Activated T-cell treated with anti-CD3 and anti-CD28 coated beads for 24 hours (primary cell): ENCODE results near the gene DST.

Experiments used
- DNase-seq: peaks from one replicate; pipeline ENCODE4 v3.0.0-alpha.2; 2020; ENCODE audit warnings: low read depth

The DST gene

DNA sequence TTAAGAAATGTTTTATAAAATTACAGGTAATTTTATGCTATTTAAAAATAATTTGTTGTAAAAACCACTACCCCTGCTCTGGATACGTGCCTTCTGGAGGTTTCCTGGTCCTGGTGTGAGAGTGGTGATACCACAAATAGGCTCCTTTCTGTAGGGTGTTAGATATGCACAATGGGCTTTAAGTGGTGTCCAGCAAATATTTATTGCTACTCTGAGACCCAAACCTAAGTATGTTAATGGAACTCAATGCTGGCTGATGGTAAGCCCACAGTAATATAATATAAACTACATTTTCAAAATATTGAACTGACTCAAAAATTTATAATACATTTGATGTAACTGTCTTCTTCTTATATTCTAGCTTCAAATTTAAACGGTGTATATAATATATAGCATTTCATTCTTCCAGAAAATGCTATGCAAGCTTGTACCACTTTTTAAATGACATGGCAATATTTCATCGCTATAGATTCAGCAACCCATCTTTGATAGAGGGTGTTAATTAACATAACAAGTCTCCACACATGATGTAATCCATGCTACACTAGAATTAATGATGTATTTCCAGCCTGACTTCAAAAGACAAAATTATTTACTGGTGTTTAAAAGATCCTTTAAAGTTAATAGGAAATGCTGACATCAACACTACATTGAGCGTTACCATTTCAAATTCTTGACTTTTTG, 161.9 kb downstream of the DST start:
- no peak for DNase-seq

DNA sequence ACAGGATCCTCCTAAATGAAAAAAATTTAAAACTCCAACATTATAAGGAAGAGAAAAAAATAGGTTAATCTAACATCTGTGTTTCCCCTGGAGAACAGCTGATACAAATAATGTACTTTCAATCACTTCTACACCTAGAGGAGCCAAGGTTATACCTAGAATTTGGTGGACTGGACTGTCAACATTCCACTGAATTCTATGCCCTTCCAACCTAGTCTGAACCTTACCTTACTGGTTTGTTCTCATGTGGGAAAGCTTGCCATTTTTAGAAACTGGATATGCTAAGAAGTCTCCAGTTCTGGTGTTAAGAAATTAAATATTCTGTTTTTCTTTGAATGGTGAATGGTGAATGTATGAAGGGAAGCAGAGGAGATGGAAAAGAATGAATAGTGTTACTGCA, 162.4 kb downstream of the DST start:
- no peak for DNase-seq

GRCh38 chr6:56479381-56479780, 163.3 kb downstream of the DST start:
- no peak for DNase-seq

DNA sequence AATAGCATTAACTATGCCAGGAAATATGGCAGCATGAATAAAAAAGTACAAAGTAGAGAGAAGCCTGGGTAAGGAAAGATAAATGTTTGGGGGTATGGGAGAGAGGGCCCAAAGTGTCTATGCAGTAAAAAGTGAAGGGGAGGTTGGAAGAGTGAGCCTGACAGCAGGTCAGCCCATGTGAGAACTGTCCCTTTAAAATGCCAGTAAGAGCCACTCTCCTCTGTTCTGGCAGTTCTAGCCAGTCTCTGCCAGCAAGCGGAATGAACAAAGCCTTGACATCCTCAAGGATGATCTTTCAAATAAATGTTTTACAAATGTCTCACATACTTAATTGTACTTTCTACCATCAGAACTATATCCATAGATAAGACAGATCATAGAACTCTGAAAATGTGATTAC, 164.5 kb downstream of the DST start:
- DNase-seq: no peak

- DNase-seq: no peak
Measured at GRCh38 chr6:56477241-56477640, 165.4 kb downstream of the DST start.

GRCh38 chr6:56475736-56476457, 166.8 kb downstream of the DST start:
- no peak for DNase-seq

GRCh38 chr6:56474532-56474931, 168.2 kb downstream of the DST start:
- DNase-seq: no peak

- no peak for DNase-seq
Measured at GRCh38 chr6:56463443-56463842, 179.2 kb downstream of the DST start.

- no peak for DNase-seq
Measured at GRCh38 chr6:56459030-56459805, 183.5 kb downstream of the DST start.

- DNase-seq: no peak
Measured at GRCh38 chr6:56458324-56458884, 184.3 kb downstream of the DST start.

DNA sequence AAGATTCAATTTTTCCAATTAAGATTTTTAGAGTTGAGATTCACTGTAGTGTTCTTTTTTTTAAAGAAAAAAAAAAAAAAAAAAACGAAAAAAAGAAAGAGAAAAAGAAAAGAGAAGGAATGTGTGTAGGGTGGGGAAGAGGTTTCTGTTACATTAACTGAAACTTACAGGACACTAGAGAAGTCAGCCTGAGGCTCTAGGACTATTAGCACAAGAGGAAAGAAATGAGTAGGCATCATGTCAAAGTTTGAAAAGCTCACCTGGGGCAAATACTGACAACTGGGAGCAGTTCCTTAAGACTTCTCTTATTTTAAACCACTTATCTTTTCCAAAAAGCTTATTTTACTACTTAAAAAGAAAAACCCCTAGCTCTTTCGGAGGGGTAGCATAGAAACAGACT, 185.9 kb downstream of the DST start:
- DNase-seq: no peak

GRCh38 chr6:56450882-56451739, 191.6 kb downstream of the DST start:
- no peak for DNase-seq

DNA sequence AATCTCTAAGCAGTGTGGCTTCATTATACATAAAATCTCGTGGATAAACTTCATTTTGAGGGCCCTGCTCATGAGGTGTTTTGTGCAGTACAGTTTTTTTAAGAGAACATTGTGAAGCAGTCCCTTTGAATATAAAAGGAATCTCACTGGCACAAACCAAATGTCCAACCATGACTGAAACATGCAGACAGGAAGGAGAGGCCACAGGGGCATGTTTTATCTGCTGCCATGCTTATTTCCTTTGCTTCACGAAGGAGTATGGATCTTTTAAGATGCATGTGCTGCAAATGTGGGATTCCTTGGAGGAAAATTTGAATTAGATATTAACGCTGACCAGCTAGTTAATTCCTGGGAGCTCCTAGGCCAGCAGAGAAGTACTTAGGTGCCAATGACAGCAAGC, 192.3 kb downstream of the DST start:
- DNase-seq: no peak

DNA sequence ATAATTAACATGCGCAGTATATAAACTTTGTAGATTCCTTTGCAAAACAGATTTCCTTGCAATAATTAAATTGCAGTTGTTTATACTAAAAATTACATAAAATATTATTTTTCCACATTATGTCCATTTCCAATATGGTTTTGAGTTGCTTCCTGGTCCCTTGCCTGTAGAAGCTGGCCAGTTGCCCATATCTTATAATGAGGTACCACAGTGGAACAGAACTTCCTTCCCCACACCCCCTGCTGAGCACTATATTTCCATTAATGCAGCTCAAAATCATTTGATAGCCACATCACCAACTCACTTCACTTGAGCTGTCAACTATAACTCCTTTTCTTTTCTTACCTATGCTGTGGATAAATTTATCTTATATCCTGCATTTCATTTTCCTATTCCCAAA, 194.6 kb downstream of the DST start:
- no peak for DNase-seq

DNA sequence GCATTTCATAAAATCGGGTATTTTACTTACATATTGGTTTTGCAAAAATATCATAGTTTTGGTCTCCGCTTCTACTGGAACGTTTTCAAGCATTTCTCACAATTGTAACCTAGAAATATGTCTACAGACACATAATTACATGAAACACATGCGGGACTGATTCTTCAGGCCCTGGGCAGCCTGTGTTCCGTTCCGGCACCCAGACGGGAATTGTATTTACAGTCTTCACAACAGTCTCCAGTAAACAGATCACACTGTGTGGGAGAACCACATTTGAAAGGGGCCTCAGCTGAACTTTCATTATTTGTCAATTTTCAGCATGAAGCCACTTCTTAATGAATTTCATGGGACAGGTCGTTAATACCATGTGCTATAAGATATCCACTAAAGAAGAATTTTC, 196.9 kb downstream of the DST start:
- DNase-seq: no peak

DNA sequence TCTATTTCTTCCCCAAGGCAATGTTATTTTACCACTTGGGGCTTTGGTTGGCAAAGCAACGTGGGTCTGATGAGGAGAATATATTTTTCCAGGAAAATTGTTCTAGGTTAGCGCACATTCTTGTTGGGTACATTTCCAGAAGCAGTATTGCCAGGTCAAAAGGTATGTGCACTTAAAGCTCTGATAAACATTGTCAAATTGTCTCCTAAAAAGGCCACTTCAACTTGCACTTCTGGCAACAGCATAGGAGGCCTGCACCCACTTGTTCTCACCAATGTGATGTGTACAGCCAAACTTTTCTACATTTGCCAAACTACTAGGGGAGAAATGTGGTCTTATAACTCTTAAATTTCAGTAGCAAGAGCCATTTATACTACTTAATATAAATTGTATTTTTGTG, 197.8 kb downstream of the DST start:
- DNase-seq: no peak

- DNase-seq: no peak
Measured at GRCh38 chr6:56440551-56440981, 202.1 kb downstream of the DST start.

DNA sequence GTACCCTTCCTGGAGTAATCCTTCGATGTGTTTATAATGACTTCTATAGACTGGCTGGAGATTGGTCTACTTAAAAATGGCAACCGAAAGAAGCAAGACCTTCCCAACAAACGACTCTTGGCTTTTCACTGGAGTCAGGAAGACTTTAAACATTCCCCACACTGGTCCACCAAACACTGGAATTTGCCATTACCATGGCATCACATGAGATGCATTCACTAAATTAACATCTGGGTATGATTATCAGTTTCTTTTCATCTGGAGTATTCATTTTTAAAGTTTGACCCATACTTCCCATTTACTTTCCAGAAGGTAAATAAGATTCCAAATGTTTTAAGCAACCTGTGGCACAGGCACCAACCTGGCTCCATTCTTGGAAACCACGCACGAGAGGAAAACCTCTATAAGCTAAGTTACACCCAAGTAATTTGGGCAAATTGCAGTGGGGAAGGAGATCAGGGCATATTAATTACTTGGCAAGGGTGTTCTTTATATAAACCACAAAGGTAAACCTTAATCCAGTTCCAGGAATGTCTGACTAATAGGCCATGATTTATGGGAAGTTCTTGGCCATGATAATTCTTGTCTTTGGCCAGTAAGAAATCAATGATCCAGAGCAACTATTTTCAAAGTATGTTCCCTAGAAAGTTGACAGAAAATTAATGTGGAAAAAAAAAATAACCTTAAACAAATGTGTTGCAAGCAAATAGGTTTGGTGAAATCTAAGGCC, 205.4 kb downstream of the DST start:
- DNase-seq: no peak

DNA sequence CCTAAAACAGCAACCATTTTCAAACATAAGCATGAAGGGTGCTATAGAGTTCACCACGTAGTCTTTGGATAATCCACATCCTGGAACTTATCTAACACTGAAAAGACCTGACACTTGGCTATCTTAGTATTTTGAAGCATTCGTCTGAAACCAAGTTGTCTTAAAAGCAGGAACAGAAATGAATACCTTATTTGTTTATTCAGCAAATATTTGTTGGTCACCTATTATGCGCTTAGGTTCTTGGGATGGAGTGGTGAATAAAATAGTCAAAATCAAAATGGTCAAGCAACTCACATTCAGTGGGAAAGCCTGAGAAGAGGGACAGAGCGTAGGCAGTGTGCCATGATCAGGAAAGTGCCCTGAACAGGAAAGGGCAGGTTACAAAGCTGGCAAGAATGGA, 206.9 kb downstream of the DST start:
- DNase-seq: no peak

DNA sequence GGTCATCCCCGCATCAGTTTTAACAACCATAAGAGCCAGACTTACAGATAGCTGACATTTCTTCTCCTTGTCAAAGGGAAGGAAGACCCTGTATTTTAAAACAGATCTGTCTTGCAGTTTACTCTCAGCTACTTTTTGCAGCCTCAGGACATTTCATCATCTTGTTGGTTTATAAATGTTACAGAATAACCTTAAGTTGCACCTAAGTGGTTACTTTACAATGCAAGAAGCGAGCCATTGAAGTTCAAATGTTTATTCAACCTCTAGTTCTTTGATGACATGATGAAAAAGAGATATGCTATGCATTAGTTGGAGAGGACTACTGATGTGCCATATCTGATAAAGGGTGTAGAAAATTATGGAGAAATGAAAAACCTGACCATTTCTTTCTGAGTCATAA, 207.4 kb downstream of the DST start:
- DNase-seq: no peak

DNA sequence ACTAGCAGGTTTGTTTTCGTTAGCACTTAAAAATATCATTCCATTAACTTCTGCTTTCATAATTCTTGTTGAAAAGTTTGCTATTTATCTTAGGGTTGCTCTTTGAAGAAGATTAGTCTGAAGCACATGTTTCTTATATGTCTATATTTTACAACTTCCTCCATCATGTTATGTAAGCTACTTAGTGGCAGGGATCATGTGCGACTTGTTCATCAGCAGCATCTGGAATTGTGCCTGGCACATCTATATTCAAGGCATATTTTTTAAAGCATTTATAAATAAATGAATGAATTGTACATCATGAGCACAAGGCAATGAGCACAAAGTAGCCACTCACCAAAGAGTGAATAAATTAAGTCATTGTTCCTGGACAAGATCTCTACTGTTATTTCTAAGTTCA, 208.1 kb downstream of the DST start:
- no peak for DNase-seq
